Measurements from ENCODE around the gene IGF1. TPM values are rescaled to one million over a fixed set of nuclear protein-coding genes. Genes with fewer than 3 reads are reported as not detected.

IGF1 gene
- total RNA-seq, 2 experiments from 2014 or later: 0.90 to 1.2 TPM

GRCh38 chr12:102475355-102475754 is 5.0 kb downstream of the IGF1 start:
- POLR2A ChIA-PET: no interaction called here
- Mint-ChIP-seq H3K36me3 (ENCODE audit: low read depth) (no peaks in the 10 kb centered on the region), H3K27ac (no peak overlapping the region), H3K27me3 (peaks cover 4% of the 10 kb centered on the region), H3K4me3 (no peak overlapping the region), H3K9me3 (no peaks in the 10 kb centered on the region), H3K4me1 (ENCODE audit: low read depth) (peaks cover 38% of the 10 kb centered on the region)
- CTCF ChIA-PET: interaction anchor here (5.6 kb wide), 1 partner anchor 8 kb away, joined by 25 read pairs; no protein-coding TSS in a partner anchor
- TF ChIP-seq CTCF (IDR thresholded peaks at IDR 0.05): no peak
- ATAC-seq (no peak), DNase-seq (no peak)
- intact Hi-C loops (cut with micrococcal nuclease): loop anchor here (5.0 kb wide), 1 partner anchor 173 kb away; no protein-coding TSS in a partner anchor

- CTCF ChIA-PET: interaction anchor here (5.6 kb wide), 1 partner anchor 9 kb away, joined by 25 read pairs; no protein-coding TSS in a partner anchor
- ATAC-seq (peak; percentile 86), DNase-seq (peak; percentile 46)
- no peak overlapping the region for H3K27ac Mint-ChIP-seq
- H3K27me3 Mint-ChIP-seq: peaks cover 4% of the 10 kb centered on the region
- no peak for TF ChIP-seq CTCF (IDR thresholded peaks at IDR 0.05)
- intact Hi-C loops (cut with micrococcal nuclease): loop anchor here (5.0 kb wide), 1 partner anchor 172 kb away; no protein-coding TSS in a partner anchor
- H3K4me3 Mint-ChIP-seq: no peak overlapping the region
- POLR2A ChIA-PET: interaction anchor here (0.6 kb wide), 1 partner anchor 47 kb away, joined by 4 read pairs; no protein-coding TSS in a partner anchor
- H3K9me3 Mint-ChIP-seq: no peaks in the 10 kb centered on the region
- no peaks in the 10 kb centered on the region for H3K36me3 Mint-ChIP-seq (ENCODE audit: low read depth)
- H3K4me1 Mint-ChIP-seq (ENCODE audit: low read depth): peaks cover 38% of the 10 kb centered on the region
Observed at GRCh38 chr12:102474438-102475064, 5.8 kb downstream of the IGF1 start.

- no peak for TF ChIP-seq CTCF (IDR thresholded peaks at IDR 0.05)
- no peak for DNase-seq
- no peak overlapping the region for H3K27ac Mint-ChIP-seq
- peaks cover 6% of the 10 kb centered on the region for H3K27me3 Mint-ChIP-seq
- ATAC-seq: no peak
- no peaks in the 10 kb centered on the region for H3K36me3 Mint-ChIP-seq (ENCODE audit: low read depth)
- peaks cover 37% of the 10 kb centered on the region for H3K4me1 Mint-ChIP-seq (ENCODE audit: low read depth)
- intact Hi-C loops (cut with micrococcal nuclease): no loop called here
- POLR2A ChIA-PET: no interaction called here
- H3K4me3 Mint-ChIP-seq: no peak overlapping the region
- CTCF ChIA-PET: interaction anchor here (5.6 kb wide), 1 partner anchor 11 kb away, joined by 25 read pairs; no protein-coding TSS in a partner anchor
- no peaks in the 10 kb centered on the region for H3K9me3 Mint-ChIP-seq
Observed at GRCh38 chr12:102472496-102472895, 7.9 kb downstream of the IGF1 start.

GRCh38 chr12:102471556-102471955 is 8.8 kb downstream of the IGF1 start:
- CTCF ChIA-PET: interaction anchor here (5.6 kb wide), 1 partner anchor 12 kb away, joined by 25 read pairs; no protein-coding TSS in a partner anchor
- DNase-seq (no peak), ATAC-seq (no peak)
- intact Hi-C loops (cut with micrococcal nuclease): no loop called here
- no peaks in the 10 kb centered on the region for H3K36me3 Mint-ChIP-seq (ENCODE audit: low read depth)
- H3K27me3 Mint-ChIP-seq: peaks cover 8% of the 10 kb centered on the region
- POLR2A ChIA-PET: no interaction called here
- peaks cover 27% of the 10 kb centered on the region for H3K4me1 Mint-ChIP-seq (ENCODE audit: low read depth)
- H3K27ac Mint-ChIP-seq: no peak overlapping the region
- no peak overlapping the region for H3K4me3 Mint-ChIP-seq
- H3K9me3 Mint-ChIP-seq: no peaks in the 10 kb centered on the region
- TF ChIP-seq CTCF (IDR thresholded peaks at IDR 0.05): no peak

GRCh38 chr12:102470945-102471344 is 9.4 kb downstream of the IGF1 start:
- no peak for DNase-seq
- ChIA-PET CTCF (interaction anchor here (5.6 kb wide), 1 partner anchor 12 kb away, joined by 25 read pairs; no protein-coding TSS in a partner anchor), POLR2A (interaction anchor here (1.5 kb wide), 1 partner anchor 8 kb away, joined by 3 read pairs; no protein-coding TSS in a partner anchor)
- Mint-ChIP-seq H3K36me3 (ENCODE audit: low read depth) (no peaks in the 10 kb centered on the region), H3K4me3 (no peak overlapping the region), H3K9me3 (no peaks in the 10 kb centered on the region), H3K27ac (no peak overlapping the region), H3K4me1 (ENCODE audit: low read depth) (peaks cover 23% of the 10 kb centered on the region), H3K27me3 (peaks cover 10% of the 10 kb centered on the region)
- ATAC-seq: no peak
- TF ChIP-seq CTCF (IDR thresholded peaks at IDR 0.05): no peak
- intact Hi-C loops (cut with micrococcal nuclease): no loop called here

All from activated CD8-positive, alpha-beta T cell treated with anti-CD3 and anti-CD28 coated beads for 36 hours (primary cell).